GM19397 (cell line): Measurements from ENCODE around the gene WBP11.

Source experiments
- ATAC-seq: cut with Tn5 transposase; IDR thresholded peaks from one replicate; pipeline ENCODE4 v1.9.1; 2021; ENCODE audit warnings: mild to moderate bottlenecking, moderate library complexity; ENCODE audit not compliant: unreplicated experiment

WBP11 gene

DNA sequence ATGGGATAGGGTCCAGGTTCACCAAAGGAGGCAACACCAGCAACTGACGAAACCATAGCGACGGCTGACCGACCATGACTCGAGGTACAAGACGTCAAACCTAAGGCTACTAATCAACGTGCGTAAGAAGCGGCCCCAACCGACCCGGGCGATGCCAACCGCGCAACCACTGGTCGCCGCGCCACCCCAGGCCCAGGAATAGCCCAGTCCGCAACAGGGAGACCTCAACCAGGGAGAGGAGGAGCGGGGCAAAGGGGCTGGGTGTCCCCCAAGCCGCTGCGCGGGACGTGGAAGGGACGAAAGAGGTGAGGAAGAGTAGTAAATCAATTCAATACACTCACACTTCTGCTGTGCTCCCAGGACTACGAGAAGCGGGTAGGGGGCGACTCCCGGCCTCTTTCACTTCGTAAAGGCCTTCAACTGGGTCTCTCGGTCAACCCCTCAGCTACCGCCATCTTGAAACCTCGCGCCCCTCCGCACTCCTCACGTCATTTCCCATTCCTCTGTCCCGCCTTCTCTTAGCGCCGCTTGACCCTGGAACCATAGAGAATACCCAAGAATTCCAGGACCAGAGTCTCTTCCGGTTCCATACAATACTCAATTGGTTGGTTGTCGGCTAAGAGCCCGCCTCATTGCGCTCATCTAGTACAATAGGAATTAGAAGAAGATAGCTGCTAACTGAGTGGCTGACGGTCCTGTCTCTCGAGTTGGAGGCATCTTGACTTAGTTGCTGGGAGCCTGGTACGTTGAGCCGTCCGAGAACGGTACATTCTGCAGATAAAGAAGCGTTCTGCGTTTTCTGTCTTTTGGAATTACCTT lies at the start of gene WBP11, which contains the start of gene C12orf60:
Gene WBP11, minus strand, starts transcription at position 468 of the 819 bp plus-strand sequence. CDS start 2,095 bp downstream, outside the sequence.
Gene C12orf60, plus strand, starts transcription at position 660 of the 819 bp plus-strand sequence. CDS start 19,266 bp downstream, outside the sequence.
- ATAC-seq, result peak; percentile 99

GRCh38 chr12:14852880-14853279 lies 49.6 kb upstream of the WBP11 start:
- ATAC-seq, result no peak

GRCh38 chr12:14850929-14851663 lies 47.8 kb upstream of the WBP11 start:
- ATAC-seq, result peak; percentile 62

DNA sequence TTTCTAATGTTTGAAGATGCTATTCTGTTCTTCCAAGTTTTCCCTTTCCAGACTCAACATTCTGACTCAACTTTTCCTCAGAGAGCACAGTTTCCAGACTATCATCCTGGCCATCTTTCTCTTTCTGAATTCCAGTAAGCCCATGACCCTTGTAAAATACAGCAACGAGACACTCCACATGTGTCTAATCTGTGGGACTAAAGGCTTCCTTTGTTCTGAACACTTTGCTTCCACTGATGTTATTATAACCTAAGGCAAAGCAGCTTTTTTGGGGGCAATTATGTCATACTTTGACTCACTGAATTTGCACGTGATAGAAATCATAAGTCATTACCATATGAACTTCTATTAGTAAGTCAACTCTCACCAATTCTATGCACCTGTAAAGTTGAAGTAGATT lies 46.4 kb upstream of the WBP11 start:
- ATAC-seq, result no peak

DNA sequence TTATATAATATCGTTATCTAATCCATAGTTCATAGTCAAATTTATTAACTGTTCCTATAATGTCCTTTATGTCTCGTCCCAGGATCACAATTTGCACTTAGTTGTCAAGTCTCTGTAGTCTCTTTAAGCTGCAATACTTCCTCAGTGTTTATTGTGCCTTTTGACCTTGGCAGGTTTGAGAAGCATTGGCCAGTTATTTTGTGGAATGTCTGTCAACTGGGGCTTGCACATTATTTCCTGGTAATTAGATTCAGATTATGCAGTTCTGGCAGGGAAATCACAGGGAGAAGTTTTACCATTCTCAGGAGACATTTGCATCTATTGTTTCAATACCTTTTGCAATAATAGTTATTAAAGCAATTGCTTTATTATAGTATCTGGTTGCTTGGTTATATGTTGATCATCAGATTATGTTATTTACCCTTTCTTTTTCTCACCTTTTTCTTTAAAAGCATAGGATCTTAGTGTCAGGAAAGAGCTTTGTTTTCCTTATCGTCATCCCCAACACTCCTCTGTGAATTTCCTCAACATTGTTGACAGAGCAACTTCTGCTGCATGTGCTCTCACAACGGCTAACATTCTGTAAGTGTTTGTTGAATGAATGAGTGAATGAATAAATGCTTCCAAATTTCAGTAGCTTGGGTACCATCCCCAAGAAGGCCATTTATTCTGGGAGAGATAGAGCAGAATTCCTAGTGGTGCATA lies 43.8 kb upstream of the WBP11 start:
- ATAC-seq, result no peak

DNA sequence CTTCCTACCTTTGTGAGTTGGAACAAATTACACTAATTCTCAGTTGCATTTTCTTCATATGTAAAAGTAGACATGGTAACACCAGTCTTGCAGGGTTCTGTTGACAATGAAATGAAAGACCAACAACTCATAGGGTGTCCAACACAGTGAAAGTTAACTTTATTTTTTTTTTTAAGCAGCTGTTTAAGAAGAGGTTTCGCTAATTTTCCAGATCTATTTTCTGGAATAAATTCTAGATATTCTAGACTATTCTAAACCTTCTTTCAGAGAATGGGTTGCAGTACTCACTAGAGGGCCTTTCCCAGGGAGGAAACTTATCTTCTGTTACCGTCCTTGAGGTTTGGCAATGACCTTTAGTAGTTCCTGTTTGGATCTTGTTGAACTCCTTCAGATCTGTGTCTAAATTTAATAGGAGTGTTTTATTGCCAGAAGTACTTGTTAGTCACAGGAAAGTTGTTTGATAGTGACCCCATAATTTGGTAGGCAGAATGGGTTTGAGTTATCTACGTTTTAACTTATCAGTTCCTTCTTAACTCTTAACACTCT lies 42.8 kb upstream of the WBP11 start:
- no peak for ATAC-seq

- no peak for ATAC-seq
These were observed 42.1 kb upstream of the WBP11 start for GRCh38 chr12:14845350-14845750.

GRCh38 chr12:14844401-14844800 lies 41.1 kb upstream of the WBP11 start:
- no peak for ATAC-seq

GRCh38 chr12:14843425-14843887 lies 40.2 kb upstream of the WBP11 start, which contains the start of gene ART4:
Gene ART4, minus strand, starts transcription at chr12:14843526. Its CDS starts 413 bp downstream, at chr12:14843113.
- no peak for ATAC-seq

DNA sequence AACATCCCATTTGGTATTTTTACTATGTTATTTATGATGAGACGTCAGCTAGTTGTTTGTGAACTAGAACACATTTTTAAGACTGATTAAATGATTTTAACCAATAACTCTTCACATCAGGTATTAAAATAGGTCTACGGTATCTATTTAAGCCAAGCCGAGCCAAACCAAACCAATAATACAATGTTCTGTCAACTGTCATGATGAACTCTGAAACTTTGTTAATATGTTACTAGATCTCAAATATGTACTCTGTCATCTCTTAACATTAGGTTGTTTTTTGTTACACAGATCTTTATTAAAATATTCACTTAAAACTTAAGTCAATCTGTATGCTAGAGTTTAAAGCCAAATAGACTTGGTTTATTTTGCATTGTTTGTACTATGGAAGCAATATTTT lies 39.0 kb upstream of the WBP11 start:
- ATAC-seq, result no peak

GRCh38 chr12:14841761-14842160 lies 38.5 kb upstream of the WBP11 start:
- no peak for ATAC-seq

DNA sequence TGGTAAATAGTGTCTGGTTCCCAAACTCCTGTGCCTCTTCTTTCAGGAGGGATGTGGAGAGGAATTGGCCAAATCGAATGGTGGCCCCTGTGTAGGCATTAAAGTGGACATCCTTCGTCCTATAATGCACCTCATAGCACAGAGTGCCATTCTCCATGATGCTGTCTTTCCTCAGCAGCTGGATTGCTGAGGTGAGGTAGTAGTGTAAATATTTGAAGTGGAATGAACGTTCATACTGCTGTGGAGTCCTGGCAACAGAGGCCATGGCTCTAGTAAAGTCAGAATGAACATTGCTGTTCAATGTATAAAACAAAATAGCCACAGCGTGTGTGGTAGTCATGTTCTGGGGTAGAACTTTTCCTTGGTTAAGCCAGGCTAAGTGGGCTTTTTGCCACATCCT lies 37.3 kb upstream of the WBP11 start:
- no peak for ATAC-seq

DNA sequence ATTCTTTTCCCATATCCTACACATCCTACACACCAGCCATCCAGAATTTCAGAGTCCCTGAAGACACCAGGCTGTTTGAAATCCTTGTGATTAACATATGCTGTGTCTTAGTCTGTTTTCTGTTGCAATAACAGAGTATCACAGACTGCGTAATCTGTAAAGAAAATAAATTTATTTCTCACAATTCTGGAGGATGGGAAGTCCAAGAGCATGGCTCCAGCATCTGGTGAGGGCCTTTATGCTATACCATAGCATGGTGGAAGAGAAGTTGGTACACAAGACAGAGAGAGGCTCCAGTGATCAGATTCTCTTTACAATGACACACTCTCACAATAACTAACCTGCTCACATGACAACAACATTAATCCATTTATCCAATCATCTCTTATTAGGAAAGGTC lies 36.0 kb upstream of the WBP11 start:
- ATAC-seq, result no peak

- ATAC-seq, result no peak
These were observed 33.3 kb upstream of the WBP11 start for GRCh38 chr12:14836336-14837210.

DNA sequence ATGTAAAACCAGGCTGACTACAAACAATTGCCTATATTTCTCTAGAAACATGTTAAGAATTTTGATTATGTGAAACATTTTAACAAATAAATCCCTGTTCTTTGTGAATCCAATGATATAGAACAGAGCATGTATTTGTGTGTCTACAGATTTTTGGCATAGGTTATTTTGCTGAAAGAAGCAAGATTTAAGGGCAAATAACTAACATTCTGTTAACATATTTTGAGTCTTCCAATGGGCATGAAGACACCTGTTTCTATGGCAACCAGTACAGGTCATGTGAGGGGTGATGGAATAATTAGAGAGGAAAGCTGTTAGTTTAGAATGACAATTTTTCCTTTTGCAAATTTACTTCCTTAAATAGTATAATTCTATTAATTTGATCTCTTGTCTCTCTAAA lies 31.2 kb upstream of the WBP11 start:
- ATAC-seq, result no peak

- no peak for ATAC-seq
These were observed 30.7 kb upstream of the WBP11 start for GRCh38 chr12:14833952-14834351.

GRCh38 chr12:14833336-14833735 lies 30.1 kb upstream of the WBP11 start:
- ATAC-seq, result no peak

- ATAC-seq, result peak; percentile 50
These were observed 25.6 kb upstream of the WBP11 start for GRCh38 chr12:14828892-14829291.

- no peak for ATAC-seq
These were observed 23.8 kb upstream of the WBP11 start for GRCh38 chr12:14827043-14827442.

DNA sequence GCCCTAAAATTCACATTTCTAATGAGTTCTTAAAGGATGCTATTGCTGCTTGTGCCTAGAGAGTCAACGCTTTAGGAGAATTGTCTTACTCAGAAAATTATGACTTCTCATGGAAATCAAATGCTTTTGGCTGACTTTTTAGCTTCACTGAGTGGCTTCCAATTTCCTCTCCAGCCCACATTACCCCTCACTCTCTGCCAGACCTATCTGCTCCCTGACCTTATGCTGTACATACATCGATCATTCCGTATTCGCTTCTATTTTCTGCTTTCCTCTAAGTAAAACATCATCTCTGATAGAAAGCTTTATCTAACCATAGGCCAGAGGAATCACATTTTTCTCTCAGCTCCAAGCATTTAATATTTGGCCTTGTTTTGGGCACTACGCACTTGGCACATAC lies 23.2 kb upstream of the WBP11 start:
- no peak for ATAC-seq
